K562 (cell line): ENCODE measurements around the gene TMEM218. TPM values are rescaled to one million over a fixed set of nuclear protein-coding genes. Genes with fewer than 3 reads are reported as not detected.

ENCODE experiments used
- polyA plus RNA-seq, 8 experiments: library from polyadenylated mRNA; depleted of rRNA in 4 of 8; stranded (reverse) in 5 of 8; unstranded in 3 of 8; fragments of >200 nt; fragmentation: Nextera tagmentation in 2 of 8; fragmentation: Illumina TruSeq in 1 of 8; extraction: Ambion mirVana in 2 of 8; extraction: Trizol in 1 of 8; gene quantifications; 2 replicates each; pipeline versions ENCODE4 v1.2.1 to v1.2.3, GENCODE V29; 2011 to 2014; ENCODE audit warnings: inconsistent platforms in 1 of 8, missing spikeins in 1 of 8
- total RNA-seq, 7 experiments: library from RNA; depleted of rRNA in 6 of 7; stranded (reverse); fragments of >200 nt in 6 of 7; fragmentation: Illumina TruSeq in 2 of 7; extraction: Trizol in 2 of 7; gene quantifications; 2 replicates each; pipeline versions ENCODE4 v1.2.1 to v1.2.3, GENCODE V29; 2011 to 2021; ENCODE audit warnings: low replicate concordance in 1 of 7

The TMEM218 gene
- total and polyA plus RNA-seq, 9 of the 15 experiments (the other 6 are each of a cell fraction or from before 2014, with no cell fraction given), result 13.4 to 32.2 (median 25.4) TPM

Other genes starting within 250 kb of the TMEM218 start
- gene ROBO3, start 246.2 kb downstream of the TMEM218 start, total RNA-seq (2014; rRNA removed), result 0.82 and 1.6 TPM in 2 replicates
- 0.29 and 0.67 TPM in 2 replicates for gene ROBO3, start 246.2 kb downstream of the TMEM218 start, total RNA-seq (2014; rRNA removed; fragmentation: Illumina TruSeq; extraction: Trizol)
- gene ROBO3, start 246.2 kb downstream of the TMEM218 start, total RNA-seq (2015; rRNA removed; fragmentation: Illumina TruSeq; extraction: Trizol), result 0.72 and 1.2 TPM in 2 replicates
- gene ROBO3, start 246.2 kb downstream of the TMEM218 start, total RNA-seq (2021), result 1.2 TPM in 2 replicates
- gene ROBO3, start 246.2 kb downstream of the TMEM218 start, polyA plus RNA-seq (2011; rRNA removed), result 0.43 and 0.47 TPM in 2 replicates
- 0.97 and 1.6 TPM in 2 replicates for gene ROBO3, start 246.2 kb downstream of the TMEM218 start, polyA plus RNA-seq (2014; fragmentation: Illumina TruSeq; extraction: Trizol)
- not detected for gene ROBO3, start 246.2 kb downstream of the TMEM218 start, polyA plus RNA-seq (2014; fragmentation: Nextera tagmentation; extraction: Ambion mirVana)
- gene ROBO3, start 246.2 kb downstream of the TMEM218 start, polyA plus RNA-seq (2014; rRNA removed), result 1.4 and 1.9 TPM in 2 replicates
- gene ROBO4, start 213.8 kb downstream of the TMEM218 start, total RNA-seq (2014; rRNA removed), result not detected in 2 replicates
- not detected in 2 replicates for gene ROBO4, start 213.8 kb downstream of the TMEM218 start, total RNA-seq (2014; rRNA removed; fragmentation: Illumina TruSeq; extraction: Trizol)
- not detected in 2 replicates for gene ROBO4, start 213.8 kb downstream of the TMEM218 start, total RNA-seq (2015; rRNA removed; fragmentation: Illumina TruSeq; extraction: Trizol)
- 0.04 TPM in 1 of 2 replicates, not detected in the other for gene ROBO4, start 213.8 kb downstream of the TMEM218 start, total RNA-seq (2021)
- gene ROBO4, start 213.8 kb downstream of the TMEM218 start, polyA plus RNA-seq (2011; rRNA removed), result not detected in 2 replicates
- gene ROBO4, start 213.8 kb downstream of the TMEM218 start, polyA plus RNA-seq (2014; fragmentation: Illumina TruSeq; extraction: Trizol), result not detected in 2 replicates
- not detected for gene ROBO4, start 213.8 kb downstream of the TMEM218 start, polyA plus RNA-seq (2014; fragmentation: Nextera tagmentation; extraction: Ambion mirVana)
- not detected in 2 replicates for gene ROBO4, start 213.8 kb downstream of the TMEM218 start, polyA plus RNA-seq (2014; rRNA removed)
- not detected in 2 replicates for gene HEPN1, start 192.4 kb downstream of the TMEM218 start, total RNA-seq (2014; rRNA removed)
- gene HEPN1, start 192.4 kb downstream of the TMEM218 start, total RNA-seq (2014; rRNA removed; fragmentation: Illumina TruSeq; extraction: Trizol), result not detected in 2 replicates
- not detected in 2 replicates for gene HEPN1, start 192.4 kb downstream of the TMEM218 start, total RNA-seq (2015; rRNA removed; fragmentation: Illumina TruSeq; extraction: Trizol)
- gene HEPN1, start 192.4 kb downstream of the TMEM218 start, total RNA-seq (2021), result not detected in 2 replicates
- gene HEPN1, start 192.4 kb downstream of the TMEM218 start, polyA plus RNA-seq (2011; rRNA removed), result not detected in 2 replicates
- not detected in 2 replicates for gene HEPN1, start 192.4 kb downstream of the TMEM218 start, polyA plus RNA-seq (2014; fragmentation: Illumina TruSeq; extraction: Trizol)
- not detected for gene HEPN1, start 192.4 kb downstream of the TMEM218 start, polyA plus RNA-seq (2014; fragmentation: Nextera tagmentation; extraction: Ambion mirVana)
- gene HEPN1, start 192.4 kb downstream of the TMEM218 start, polyA plus RNA-seq (2014; rRNA removed), result not detected in 2 replicates
- not detected in 2 replicates for gene HEPACAM, start 175.6 kb downstream of the TMEM218 start, total RNA-seq (2014; rRNA removed)
- not detected in 2 replicates for gene HEPACAM, start 175.6 kb downstream of the TMEM218 start, total RNA-seq (2014; rRNA removed; fragmentation: Illumina TruSeq; extraction: Trizol)
- not detected in 2 replicates for gene HEPACAM, start 175.6 kb downstream of the TMEM218 start, total RNA-seq (2015; rRNA removed; fragmentation: Illumina TruSeq; extraction: Trizol)
- not detected in 2 replicates for gene HEPACAM, start 175.6 kb downstream of the TMEM218 start, total RNA-seq (2021)
- not detected in 2 replicates for gene HEPACAM, start 175.6 kb downstream of the TMEM218 start, polyA plus RNA-seq (2011; rRNA removed)
- not detected in 2 replicates for gene HEPACAM, start 175.6 kb downstream of the TMEM218 start, polyA plus RNA-seq (2014; fragmentation: Illumina TruSeq; extraction: Trizol)
- gene HEPACAM, start 175.6 kb downstream of the TMEM218 start, polyA plus RNA-seq (2014; fragmentation: Nextera tagmentation; extraction: Ambion mirVana), result not detected
- not detected in 2 replicates for gene HEPACAM, start 175.6 kb downstream of the TMEM218 start, polyA plus RNA-seq (2014; rRNA removed)
- gene CCDC15, start 157.4 kb downstream of the TMEM218 start, total RNA-seq (2014; rRNA removed), result 3.9 and 4.4 TPM in 2 replicates
- 6.8 and 7.9 TPM in 2 replicates for gene CCDC15, start 157.4 kb downstream of the TMEM218 start, total RNA-seq (2014; rRNA removed; fragmentation: Illumina TruSeq; extraction: Trizol)
- 8.4 and 9.2 TPM in 2 replicates for gene CCDC15, start 157.4 kb downstream of the TMEM218 start, total RNA-seq (2015; rRNA removed; fragmentation: Illumina TruSeq; extraction: Trizol)
- gene CCDC15, start 157.4 kb downstream of the TMEM218 start, total RNA-seq (2021), result 3.5 and 3.8 TPM in 2 replicates
- gene CCDC15, start 157.4 kb downstream of the TMEM218 start, polyA plus RNA-seq (2011; rRNA removed), result 2.3 and 5.7 TPM in 2 replicates
- gene CCDC15, start 157.4 kb downstream of the TMEM218 start, polyA plus RNA-seq (2014; fragmentation: Illumina TruSeq; extraction: Trizol), result 5.0 and 5.6 TPM in 2 replicates
- gene CCDC15, start 157.4 kb downstream of the TMEM218 start, polyA plus RNA-seq (2014; fragmentation: Nextera tagmentation; extraction: Ambion mirVana), result 1 to 10 TPM; 1.9 to 3.7 TPM
- gene CCDC15, start 157.4 kb downstream of the TMEM218 start, polyA plus RNA-seq (2014; rRNA removed), result 3.1 and 4.3 TPM in 2 replicates
- gene SLC37A2, start 48.3 kb downstream of the TMEM218 start, total RNA-seq (2014; rRNA removed), result 0.27 and 0.57 TPM in 2 replicates
- gene SLC37A2, start 48.3 kb downstream of the TMEM218 start, total RNA-seq (2014; rRNA removed; fragmentation: Illumina TruSeq; extraction: Trizol), result 0.45 and 0.47 TPM in 2 replicates
- gene SLC37A2, start 48.3 kb downstream of the TMEM218 start, total RNA-seq (2015; rRNA removed; fragmentation: Illumina TruSeq; extraction: Trizol), result 0.53 and 0.72 TPM in 2 replicates
- gene SLC37A2, start 48.3 kb downstream of the TMEM218 start, total RNA-seq (2021), result 0.58 and 0.71 TPM in 2 replicates
- gene SLC37A2, start 48.3 kb downstream of the TMEM218 start, polyA plus RNA-seq (2011; rRNA removed), result 0.70 and 0.96 TPM in 2 replicates
- 0.40 and 0.52 TPM in 2 replicates for gene SLC37A2, start 48.3 kb downstream of the TMEM218 start, polyA plus RNA-seq (2014; fragmentation: Illumina TruSeq; extraction: Trizol)
- under 1 TPM; 0.01 to 0.11 TPM for gene SLC37A2, start 48.3 kb downstream of the TMEM218 start, polyA plus RNA-seq (2014; fragmentation: Nextera tagmentation; extraction: Ambion mirVana)
- 1.0 and 1.2 TPM in 2 replicates for gene SLC37A2, start 48.3 kb downstream of the TMEM218 start, polyA plus RNA-seq (2014; rRNA removed)
- gene PKNOX2, start 53.1 kb upstream of the TMEM218 start, total RNA-seq (2014; rRNA removed), result not detected in 2 replicates
- gene PKNOX2, start 53.1 kb upstream of the TMEM218 start, total RNA-seq (2014; rRNA removed; fragmentation: Illumina TruSeq; extraction: Trizol), result not detected in 2 replicates
- gene PKNOX2, start 53.1 kb upstream of the TMEM218 start, total RNA-seq (2015; rRNA removed; fragmentation: Illumina TruSeq; extraction: Trizol), result not detected in 2 replicates
- gene PKNOX2, start 53.1 kb upstream of the TMEM218 start, total RNA-seq (2021), result not detected in 2 replicates
- not detected in 2 replicates for gene PKNOX2, start 53.1 kb upstream of the TMEM218 start, polyA plus RNA-seq (2011; rRNA removed)
- not detected in 2 replicates for gene PKNOX2, start 53.1 kb upstream of the TMEM218 start, polyA plus RNA-seq (2014; fragmentation: Illumina TruSeq; extraction: Trizol)
- gene PKNOX2, start 53.1 kb upstream of the TMEM218 start, polyA plus RNA-seq (2014; fragmentation: Nextera tagmentation; extraction: Ambion mirVana), result not detected
- gene PKNOX2, start 53.1 kb upstream of the TMEM218 start, polyA plus RNA-seq (2014; rRNA removed), result not detected in 2 replicates